ENCODE data around the gene C1QTNF9B.

DNA sequence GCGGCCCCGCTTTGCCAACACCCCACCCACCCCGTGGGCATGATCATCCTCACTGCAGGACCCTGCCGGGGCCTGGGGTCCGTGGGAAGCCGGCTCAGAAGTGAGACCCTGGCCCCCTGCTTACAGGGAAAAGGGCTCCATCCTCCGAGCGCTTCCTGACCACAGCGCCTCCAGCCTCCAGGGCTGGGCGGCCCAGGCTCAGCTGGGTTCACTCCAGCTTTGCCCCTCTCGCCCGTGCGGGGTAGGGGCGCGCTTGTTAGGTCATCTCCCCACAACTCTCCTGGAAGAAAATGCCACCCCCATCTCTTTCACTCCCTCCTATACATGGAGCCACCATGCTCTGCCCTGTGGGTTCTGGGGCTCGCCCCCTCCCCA, 6.6 kb upstream of the C1QTNF9B start:
- TF ChIP-seq CEBPB (IDR thresholded peaks at IDR 0.05) (no peak), CBX2 (IDR thresholded peaks at IDR 0.05; ENCODE audit: borderline replicate concordance, low read depth) (no peak), POLR2A (IDR thresholded peaks at IDR 0.05; ENCODE audit: low read length) (no peak), ZC3H11A (IDR thresholded peaks at IDR 0.05) (no peak), JUNB (IDR thresholded peaks at IDR 0.05) (no peak), RAD21 (conservative IDR thresholded peaks at IDR 0.05 in 1 of 2, IDR thresholded peaks at IDR 0.05 in 1 of 2) (no peak), GATA3 (IDR thresholded peaks at IDR 0.05; ENCODE audit: borderline replicate concordance) (no peak)
- TF ChIP-seq, protein P1, sequence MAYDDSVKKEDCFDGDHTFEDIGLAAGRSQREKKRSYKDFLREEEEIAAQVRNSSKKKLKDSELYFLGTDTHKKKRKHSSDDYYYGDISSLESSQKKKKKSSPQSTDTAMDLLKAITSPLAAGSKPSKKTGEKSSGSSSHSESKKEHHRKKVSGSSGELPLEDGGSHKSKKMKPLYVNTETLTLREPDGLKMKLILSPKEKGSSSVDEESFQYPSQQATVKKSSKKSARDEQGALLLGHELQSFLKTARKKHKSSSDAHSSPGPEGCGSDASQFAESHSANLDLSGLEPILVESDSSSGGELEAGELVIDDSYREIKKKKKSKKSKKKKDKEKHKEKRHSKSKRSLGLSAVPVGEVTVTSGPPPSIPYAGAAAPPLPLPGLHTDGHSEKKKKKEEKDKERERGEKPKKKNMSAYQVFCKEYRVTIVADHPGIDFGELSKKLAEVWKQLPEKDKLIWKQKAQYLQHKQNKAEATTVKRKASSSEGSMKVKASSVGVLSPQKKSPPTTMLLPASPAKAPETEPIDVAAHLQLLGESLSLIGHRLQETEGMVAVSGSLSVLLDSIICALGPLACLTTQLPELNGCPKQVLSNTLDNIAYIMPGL (CRISPR knock-in tag; IDR thresholded peaks at IDR 0.05; ENCODE audit: borderline replicate concordance): no peak
- TF ChIP-seq, protein P2, sequence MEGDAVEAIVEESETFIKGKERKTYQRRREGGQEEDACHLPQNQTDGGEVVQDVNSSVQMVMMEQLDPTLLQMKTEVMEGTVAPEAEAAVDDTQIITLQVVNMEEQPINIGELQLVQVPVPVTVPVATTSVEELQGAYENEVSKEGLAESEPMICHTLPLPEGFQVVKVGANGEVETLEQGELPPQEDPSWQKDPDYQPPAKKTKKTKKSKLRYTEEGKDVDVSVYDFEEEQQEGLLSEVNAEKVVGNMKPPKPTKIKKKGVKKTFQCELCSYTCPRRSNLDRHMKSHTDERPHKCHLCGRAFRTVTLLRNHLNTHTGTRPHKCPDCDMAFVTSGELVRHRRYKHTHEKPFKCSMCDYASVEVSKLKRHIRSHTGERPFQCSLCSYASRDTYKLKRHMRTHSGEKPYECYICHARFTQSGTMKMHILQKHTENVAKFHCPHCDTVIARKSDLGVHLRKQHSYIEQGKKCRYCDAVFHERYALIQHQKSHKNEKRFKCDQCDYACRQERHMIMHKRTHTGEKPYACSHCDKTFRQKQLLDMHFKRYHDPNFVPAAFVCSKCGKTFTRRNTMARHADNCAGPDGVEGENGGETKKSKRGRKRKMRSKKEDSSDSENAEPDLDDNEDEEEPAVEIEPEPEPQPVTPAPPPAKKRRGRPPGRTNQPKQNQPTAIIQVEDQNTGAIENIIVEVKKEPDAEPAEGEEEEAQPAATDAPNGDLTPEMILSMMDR (IDR thresholded peaks at IDR 0.05): no peak

Measured in A549 (cell line).